Chondrocyte (in vitro differentiated cells): Measurements from ENCODE around the gene RABEPK. TPM values are rescaled to one million over a fixed set of nuclear protein-coding genes. Genes with fewer than 3 reads are reported as not detected.
"Not testable (repeated sequence)": the region's sequence is repeated elsewhere in the genome, so short reads cannot be mapped to it uniquely, and the experiment has no call there.

Experiments
- DNase-seq: peaks from one replicate; pipeline ENCODE4 v3.0.0; 2021; ENCODE audit warnings: mixed read lengths, low spot score
- H3K27ac Mint-ChIP-seq: one replicate; pipeline ENCODE4 v1.8.0; 2021; ENCODE audit warnings: mild to moderate bottlenecking, moderate library complexity, mixed read lengths; ENCODE audit not compliant: unreplicated experiment
- H3K27me3 Mint-ChIP-seq: 2 replicates; pipeline ENCODE4 v1.8.0; 2021; ENCODE audit warnings: low read depth, mixed read lengths
- H3K36me3 Mint-ChIP-seq: 2 replicates; pipeline ENCODE4 v1.8.0; 2021; ENCODE audit warnings: low read depth, mixed read lengths
- H3K4me1 Mint-ChIP-seq: 2 replicates; pipeline ENCODE4 v1.8.0; 2021; ENCODE audit warnings: low read depth, mild to moderate bottlenecking, mixed read lengths
- H3K4me3 Mint-ChIP-seq: one replicate; pipeline ENCODE4 v1.8.0; 2021; ENCODE audit warnings: mild to moderate bottlenecking, moderate library complexity, mixed read lengths; ENCODE audit not compliant: unreplicated experiment
- H3K9me3 Mint-ChIP-seq: 2 replicates; pipeline ENCODE4 v1.8.0; 2021; ENCODE audit warnings: low read depth, mixed read lengths
- total RNA-seq: library from RNA; stranded (reverse); gene quantifications from 3 replicates; pipeline ENCODE4 v1.2.1, GENCODE V29; 2021
- TF ChIP-seq, protein P1 (sequence below): fragments of 200-600 bp; sonication (generic); IDR thresholded peaks from 2 replicates; pipeline ENCODE4 v1.5.0; 2021; ENCODE audit warnings: antibody characterized with exemption, mild to moderate bottlenecking, moderate library complexity

The RABEPK gene
- total RNA-seq, 1 donor from 2014 or later, result 27.0 TPM

DNA sequence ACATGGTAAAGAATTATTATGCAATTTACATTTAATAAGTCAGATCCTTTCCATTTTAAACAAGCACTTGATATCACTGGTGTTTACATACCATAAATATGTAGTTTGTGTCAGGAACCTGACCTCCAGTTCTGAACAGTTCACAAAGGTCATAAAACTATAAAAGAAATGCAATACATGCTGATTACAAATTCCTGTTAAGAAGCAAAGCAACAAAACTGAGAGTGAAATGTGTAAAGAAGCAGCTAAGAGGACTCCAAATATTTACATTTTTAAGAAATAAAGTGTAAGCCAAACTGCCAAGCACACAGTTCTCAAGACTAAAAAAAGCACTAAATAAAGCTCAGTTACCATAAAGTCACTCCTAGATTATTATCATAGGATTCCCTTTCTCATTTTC, 39.6 kb upstream of the RABEPK start:
- Mint-ChIP-seq H3K9me3 (no peaks in the 10 kb centered on the region), H3K4me1 (peaks cover 26% of the 10 kb centered on the region), H3K4me3 (no peak overlapping the region), H3K27ac (peak overlapping the region; percentile 91), H3K27me3 (no peaks in the 10 kb centered on the region), H3K36me3 (no peaks in the 10 kb centered on the region)
- no peak for DNase-seq
- TF ChIP-seq, protein P1, sequence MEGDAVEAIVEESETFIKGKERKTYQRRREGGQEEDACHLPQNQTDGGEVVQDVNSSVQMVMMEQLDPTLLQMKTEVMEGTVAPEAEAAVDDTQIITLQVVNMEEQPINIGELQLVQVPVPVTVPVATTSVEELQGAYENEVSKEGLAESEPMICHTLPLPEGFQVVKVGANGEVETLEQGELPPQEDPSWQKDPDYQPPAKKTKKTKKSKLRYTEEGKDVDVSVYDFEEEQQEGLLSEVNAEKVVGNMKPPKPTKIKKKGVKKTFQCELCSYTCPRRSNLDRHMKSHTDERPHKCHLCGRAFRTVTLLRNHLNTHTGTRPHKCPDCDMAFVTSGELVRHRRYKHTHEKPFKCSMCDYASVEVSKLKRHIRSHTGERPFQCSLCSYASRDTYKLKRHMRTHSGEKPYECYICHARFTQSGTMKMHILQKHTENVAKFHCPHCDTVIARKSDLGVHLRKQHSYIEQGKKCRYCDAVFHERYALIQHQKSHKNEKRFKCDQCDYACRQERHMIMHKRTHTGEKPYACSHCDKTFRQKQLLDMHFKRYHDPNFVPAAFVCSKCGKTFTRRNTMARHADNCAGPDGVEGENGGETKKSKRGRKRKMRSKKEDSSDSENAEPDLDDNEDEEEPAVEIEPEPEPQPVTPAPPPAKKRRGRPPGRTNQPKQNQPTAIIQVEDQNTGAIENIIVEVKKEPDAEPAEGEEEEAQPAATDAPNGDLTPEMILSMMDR, result no peak

GRCh38 chr9:125161284-125161918, 38.9 kb upstream of the RABEPK start:
- DNase-seq, result no peak
- Mint-ChIP-seq H3K27me3 (no peaks in the 10 kb centered on the region), H3K4me3 (no peak overlapping the region), H3K9me3 (no peaks in the 10 kb centered on the region), H3K27ac (peak overlapping the region; percentile 91), H3K4me1 (peaks cover 32% of the 10 kb centered on the region), H3K36me3 (no peaks in the 10 kb centered on the region)
- TF ChIP-seq, protein P1, result no peak

DNA sequence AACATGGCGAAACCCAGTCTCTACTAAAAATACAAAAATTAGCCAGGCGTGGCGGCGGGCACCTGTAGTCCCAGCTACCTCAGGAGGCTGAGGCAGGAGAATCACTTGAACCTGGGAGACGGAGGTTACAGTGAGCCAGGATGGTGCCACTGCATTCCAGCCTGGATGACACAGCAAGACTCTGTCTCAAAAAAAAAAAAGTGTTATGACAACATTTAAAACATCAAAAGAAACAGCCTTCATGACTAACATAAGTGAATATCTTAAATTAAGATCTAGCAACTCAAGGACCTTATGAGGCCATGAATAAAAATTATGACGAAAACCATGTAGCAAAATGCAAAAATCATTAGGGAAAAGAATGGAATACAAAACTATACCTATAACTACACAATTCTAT, 37.5 kb upstream of the RABEPK start:
- not testable (repeated sequence) for DNase-seq, H3K4me3 Mint-ChIP-seq, H3K9me3 Mint-ChIP-seq, H3K27me3 Mint-ChIP-seq, H3K36me3 Mint-ChIP-seq
- H3K27ac Mint-ChIP-seq, result peak overlapping the region; percentile 2
- peaks cover 37% of the 10 kb centered on the region for H3K4me1 Mint-ChIP-seq

DNA sequence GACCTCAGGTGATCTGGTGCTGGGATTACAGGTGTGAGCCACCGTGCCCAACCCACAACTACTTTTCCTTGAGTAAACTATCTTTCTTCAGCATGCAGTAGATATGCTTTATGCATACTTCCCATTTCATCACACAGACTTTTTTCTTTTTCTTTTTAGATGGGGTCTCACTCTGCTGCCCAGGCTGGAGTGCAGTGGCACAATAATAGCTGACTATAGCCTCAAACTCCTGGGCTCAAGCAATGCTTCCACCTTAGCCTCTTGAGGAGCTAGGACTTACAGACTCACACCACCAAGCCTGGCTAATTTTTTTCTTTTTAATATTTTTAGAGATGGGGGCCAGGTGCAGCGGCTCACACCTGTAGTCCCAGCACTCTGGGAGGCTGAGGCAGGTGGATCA, 33.6 kb upstream of the RABEPK start:
- peaks cover 9% of the 10 kb centered on the region for H3K36me3 Mint-ChIP-seq
- H3K4me1 Mint-ChIP-seq, result peaks cover 46% of the 10 kb centered on the region
- TF ChIP-seq, protein P1, result no peak
- no peaks in the 10 kb centered on the region for H3K27me3 Mint-ChIP-seq
- no peak for DNase-seq
- H3K9me3 Mint-ChIP-seq, result no peaks in the 10 kb centered on the region
- no peak overlapping the region for H3K4me3 Mint-ChIP-seq
- peak overlapping the region; percentile 88 for H3K27ac Mint-ChIP-seq

DNA sequence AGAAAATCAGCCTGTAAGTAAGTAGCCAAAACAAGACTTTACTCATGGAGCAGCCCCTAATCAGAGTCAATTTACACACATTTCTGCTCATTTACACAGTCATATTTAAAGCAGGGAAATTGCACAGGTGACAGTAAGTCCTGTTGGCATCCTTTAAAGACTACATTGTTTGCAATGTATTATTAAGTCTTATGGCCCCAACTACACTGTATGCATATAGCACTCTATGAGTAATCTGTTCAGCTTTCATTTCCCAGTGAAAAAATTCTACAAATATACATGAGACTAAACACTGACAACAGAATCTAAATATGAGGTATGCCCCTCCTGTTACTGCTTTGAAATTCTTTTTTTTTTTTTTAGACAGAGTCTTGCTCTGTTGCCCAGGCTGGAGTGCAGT, 30.4 kb upstream of the RABEPK start:
- peaks cover 60% of the 10 kb centered on the region for H3K4me1 Mint-ChIP-seq
- TF ChIP-seq, protein P1, result no peak
- no peaks in the 10 kb centered on the region for H3K27me3 Mint-ChIP-seq
- no peak for DNase-seq
- H3K36me3 Mint-ChIP-seq, result peaks cover 9% of the 10 kb centered on the region
- H3K4me3 Mint-ChIP-seq, result no peak overlapping the region
- H3K9me3 Mint-ChIP-seq, result no peaks in the 10 kb centered on the region
- no peak overlapping the region for H3K27ac Mint-ChIP-seq
